HG03457 (cell line): ENCODE data around the gene FBXW7.

Source experiments
- ATAC-seq: cut with Tn5 transposase; IDR thresholded peaks from one replicate; pipeline ENCODE4 v1.9.1; 2021; ENCODE audit warnings: moderate number of reproducible peaks; ENCODE audit not compliant: unreplicated experiment

The FBXW7 gene

GRCh38 chr4:152535903-152536544 is at the start of gene FBXW7:
Gene FBXW7, minus strand, starts transcription at chr4:152536092. Its CDS starts 124,289 bp downstream, at chr4:152411803.
- ATAC-seq, result peak; percentile 84

GRCh38 chr4:152585023-152585441 is 49.1 kb upstream of the FBXW7 start:
- ATAC-seq, result peak; percentile 63

GRCh38 chr4:152581536-152582160 is 45.8 kb upstream of the FBXW7 start:
- no peak for ATAC-seq

GRCh38 chr4:152579916-152580315 is 44.0 kb upstream of the FBXW7 start:
- no peak for ATAC-seq

GRCh38 chr4:152579107-152579764 is 43.3 kb upstream of the FBXW7 start:
- no peak for ATAC-seq

GRCh38 chr4:152578670-152579069 is 42.8 kb upstream of the FBXW7 start:
- ATAC-seq, result no peak

GRCh38 chr4:152577708-152578396 is 42.0 kb upstream of the FBXW7 start:
- peak; percentile 72 for ATAC-seq

GRCh38 chr4:152575533-152575932 is 39.6 kb upstream of the FBXW7 start:
- ATAC-seq, result no peak

GRCh38 chr4:152573861-152574260 is 38.0 kb upstream of the FBXW7 start:
- ATAC-seq, result no peak

- no peak for ATAC-seq
Observed at GRCh38 chr4:152572417-152573086, 36.7 kb upstream of the FBXW7 start.

- no peak for ATAC-seq
Observed at GRCh38 chr4:152571770-152572169, 35.9 kb upstream of the FBXW7 start.

- no peak for ATAC-seq
Observed at GRCh38 chr4:152571296-152571695, 35.4 kb upstream of the FBXW7 start.

- no peak for ATAC-seq
Observed at GRCh38 chr4:152565333-152565732, 29.4 kb upstream of the FBXW7 start.

- no peak for ATAC-seq
Observed at GRCh38 chr4:152564336-152564735, 28.4 kb upstream of the FBXW7 start.

GRCh38 chr4:152563209-152563608 is 27.3 kb upstream of the FBXW7 start:
- ATAC-seq, result no peak

GRCh38 chr4:152559641-152560040 is 23.7 kb upstream of the FBXW7 start:
- ATAC-seq, result no peak

GRCh38 chr4:152558396-152558795 is 22.5 kb upstream of the FBXW7 start:
- no peak for ATAC-seq

- ATAC-seq, result no peak
Observed at GRCh38 chr4:152556834-152557233, 20.9 kb upstream of the FBXW7 start.

GRCh38 chr4:152556283-152556682 is 20.4 kb upstream of the FBXW7 start:
- no peak for ATAC-seq

- no peak for ATAC-seq
Observed at GRCh38 chr4:152554742-152555141, 18.9 kb upstream of the FBXW7 start.

GRCh38 chr4:152550687-152551086 is 14.8 kb upstream of the FBXW7 start:
- ATAC-seq, result peak; percentile 42
